ENCODE data around the gene CD81.

GRCh38 chr11:2369320-2369719 is 7.8 kb upstream of the CD81 start:
- TF ChIP-seq, protein P1, sequence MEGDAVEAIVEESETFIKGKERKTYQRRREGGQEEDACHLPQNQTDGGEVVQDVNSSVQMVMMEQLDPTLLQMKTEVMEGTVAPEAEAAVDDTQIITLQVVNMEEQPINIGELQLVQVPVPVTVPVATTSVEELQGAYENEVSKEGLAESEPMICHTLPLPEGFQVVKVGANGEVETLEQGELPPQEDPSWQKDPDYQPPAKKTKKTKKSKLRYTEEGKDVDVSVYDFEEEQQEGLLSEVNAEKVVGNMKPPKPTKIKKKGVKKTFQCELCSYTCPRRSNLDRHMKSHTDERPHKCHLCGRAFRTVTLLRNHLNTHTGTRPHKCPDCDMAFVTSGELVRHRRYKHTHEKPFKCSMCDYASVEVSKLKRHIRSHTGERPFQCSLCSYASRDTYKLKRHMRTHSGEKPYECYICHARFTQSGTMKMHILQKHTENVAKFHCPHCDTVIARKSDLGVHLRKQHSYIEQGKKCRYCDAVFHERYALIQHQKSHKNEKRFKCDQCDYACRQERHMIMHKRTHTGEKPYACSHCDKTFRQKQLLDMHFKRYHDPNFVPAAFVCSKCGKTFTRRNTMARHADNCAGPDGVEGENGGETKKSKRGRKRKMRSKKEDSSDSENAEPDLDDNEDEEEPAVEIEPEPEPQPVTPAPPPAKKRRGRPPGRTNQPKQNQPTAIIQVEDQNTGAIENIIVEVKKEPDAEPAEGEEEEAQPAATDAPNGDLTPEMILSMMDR (IDR thresholded peaks at IDR 0.05 in 4 of 5, conservative IDR thresholded peaks at IDR 0.05 in 1 of 5): no peak
- no peak for TF ChIP-seq POLR2A (IDR thresholded peaks at IDR 0.05)

All from gastrocnemius medialis (tissue), 4 donors.